HG03066 (cell line): ENCODE measurements around the gene FBN3.
"Not testable (repeated sequence)": the region's sequence is repeated elsewhere in the genome, so short reads cannot be mapped to it uniquely, and the experiment has no call there.

ENCODE experiments used
- ATAC-seq: cut with Tn5 transposase; IDR thresholded peaks from one replicate; pipeline ENCODE4 v1.9.1; 2021; ENCODE audit warnings: low read depth; ENCODE audit not compliant: unreplicated experiment

FBN3 gene

GRCh38 chr19:8123683-8124082 lies 25.7 kb downstream of the FBN3 start:
- ATAC-seq, result no peak

GRCh38 chr19:8120636-8121480 lies 28.5 kb downstream of the FBN3 start:
- no peak for ATAC-seq

- ATAC-seq, result no peak
These were observed 31.4 kb downstream of the FBN3 start for GRCh38 chr19:8117991-8118390.

- no peak for ATAC-seq
These were observed 32.7 kb downstream of the FBN3 start for GRCh38 chr19:8116437-8117293.

- no peak for ATAC-seq
These were observed 33.5 kb downstream of the FBN3 start for GRCh38 chr19:8115805-8116396.

GRCh38 chr19:8113017-8113416 lies 36.4 kb downstream of the FBN3 start:
- no peak for ATAC-seq

DNA sequence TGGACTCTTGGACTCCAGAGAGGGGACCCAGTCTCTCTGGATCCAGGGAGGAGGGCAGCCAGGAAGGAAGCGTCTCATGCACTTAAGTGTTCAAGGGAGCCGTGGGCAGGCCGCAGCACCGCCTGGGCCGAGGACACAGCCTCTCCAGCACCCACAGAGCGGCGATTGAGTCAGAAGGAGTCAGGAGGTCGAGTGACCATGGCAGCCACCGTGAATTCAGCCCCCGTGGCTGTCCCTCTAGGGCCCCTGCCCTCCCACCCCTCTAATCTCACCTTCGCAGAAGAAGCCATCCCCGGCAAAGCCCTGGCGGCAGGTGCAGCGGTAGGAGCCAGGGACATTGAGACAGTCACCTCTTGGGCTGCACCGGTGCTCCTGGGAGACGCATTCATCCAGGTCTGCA lies 38.0 kb downstream of the FBN3 start:
- no peak for ATAC-seq

- ATAC-seq, result no peak
These were observed 38.5 kb downstream of the FBN3 start for GRCh38 chr19:8110931-8111330.

GRCh38 chr19:8109890-8110662 lies 39.3 kb downstream of the FBN3 start:
- ATAC-seq, result no peak

- ATAC-seq, result no peak
These were observed 39.9 kb downstream of the FBN3 start for GRCh38 chr19:8109455-8109854.

GRCh38 chr19:8108560-8109445 lies 40.6 kb downstream of the FBN3 start:
- ATAC-seq, result no peak

GRCh38 chr19:8107301-8107903 lies 42.0 kb downstream of the FBN3 start:
- no peak for ATAC-seq

DNA sequence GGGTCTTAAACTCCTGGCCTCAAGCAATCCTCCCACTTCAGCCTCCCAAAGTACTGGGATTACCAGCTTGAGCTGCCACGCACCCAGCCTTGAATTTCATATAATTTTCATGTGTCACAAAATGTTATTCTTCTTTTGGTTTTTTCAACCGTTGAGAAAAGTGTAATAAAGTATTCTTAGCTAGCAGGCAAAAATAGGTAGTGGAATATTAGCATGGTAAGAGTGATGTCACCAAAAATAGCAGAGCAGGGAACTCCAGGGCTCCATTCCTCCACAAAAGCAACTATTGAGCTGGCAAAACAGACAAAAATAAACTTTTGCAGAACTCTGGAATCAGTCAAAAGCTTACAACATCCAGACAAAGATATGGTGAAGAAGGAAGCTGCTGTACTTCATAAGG lies 43.9 kb downstream of the FBN3 start:
- ATAC-seq, result no peak

DNA sequence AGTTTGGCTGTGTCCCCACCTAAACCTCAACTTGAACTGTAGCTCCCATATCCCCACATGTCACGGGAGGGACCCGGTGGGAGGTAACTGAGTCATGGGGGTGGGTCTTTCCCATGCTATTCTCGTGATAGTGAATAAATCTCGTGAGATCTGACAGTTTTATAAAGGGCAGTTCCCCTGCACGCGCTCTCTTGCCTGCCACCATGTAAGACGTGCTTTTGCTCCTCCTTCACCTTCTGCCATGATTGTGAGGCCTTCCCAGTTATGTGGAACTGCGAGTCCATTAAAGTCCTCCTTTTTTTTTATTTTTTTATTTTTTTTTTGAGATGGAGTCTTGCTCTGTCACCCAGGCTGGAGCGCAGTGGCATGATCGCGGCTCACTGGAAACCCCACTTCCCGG lies 47.5 kb downstream of the FBN3 start:
- not testable (repeated sequence) for ATAC-seq

- ATAC-seq, result no peak
These were observed 48.1 kb downstream of the FBN3 start for GRCh38 chr19:8101311-8101710.

GRCh38 chr19:8097681-8098567 lies 51.5 kb downstream of the FBN3 start:
- ATAC-seq, result no peak

DNA sequence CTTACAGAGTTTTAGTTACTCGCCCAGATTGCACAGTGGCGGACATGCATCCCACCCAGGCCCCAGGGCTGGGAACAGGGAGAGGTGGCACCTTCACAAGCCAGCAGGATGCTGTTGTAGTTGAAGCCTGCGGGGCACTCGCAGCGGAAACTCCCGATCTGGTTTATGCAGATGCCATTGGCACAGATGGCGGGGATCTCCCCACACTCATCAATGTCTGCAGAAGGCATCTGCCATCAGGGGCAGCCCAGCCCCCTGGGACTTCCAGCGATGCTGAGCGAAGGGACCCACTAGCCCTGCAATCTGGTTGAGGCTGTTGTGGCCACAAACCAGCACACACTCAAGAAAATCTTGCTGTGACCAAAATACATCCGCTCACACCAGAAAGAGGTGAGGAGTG lies 52.2 kb downstream of the FBN3 start:
- ATAC-seq, result no peak

- ATAC-seq, result no peak
These were observed 53.3 kb downstream of the FBN3 start for GRCh38 chr19:8096071-8096470.
